ENCODE data around the gene SMAD5. TPM values are rescaled to one million over a fixed set of nuclear protein-coding genes. Genes with fewer than 3 reads are reported as not detected.
A peak's percentile ranks its signal among the peaks of the same experiment; 100 is the strongest.

The SMAD5 gene
- total RNA-seq, 4 donors from 2014 or later = 51.8 to 122 (median 63.3) TPM

DNA sequence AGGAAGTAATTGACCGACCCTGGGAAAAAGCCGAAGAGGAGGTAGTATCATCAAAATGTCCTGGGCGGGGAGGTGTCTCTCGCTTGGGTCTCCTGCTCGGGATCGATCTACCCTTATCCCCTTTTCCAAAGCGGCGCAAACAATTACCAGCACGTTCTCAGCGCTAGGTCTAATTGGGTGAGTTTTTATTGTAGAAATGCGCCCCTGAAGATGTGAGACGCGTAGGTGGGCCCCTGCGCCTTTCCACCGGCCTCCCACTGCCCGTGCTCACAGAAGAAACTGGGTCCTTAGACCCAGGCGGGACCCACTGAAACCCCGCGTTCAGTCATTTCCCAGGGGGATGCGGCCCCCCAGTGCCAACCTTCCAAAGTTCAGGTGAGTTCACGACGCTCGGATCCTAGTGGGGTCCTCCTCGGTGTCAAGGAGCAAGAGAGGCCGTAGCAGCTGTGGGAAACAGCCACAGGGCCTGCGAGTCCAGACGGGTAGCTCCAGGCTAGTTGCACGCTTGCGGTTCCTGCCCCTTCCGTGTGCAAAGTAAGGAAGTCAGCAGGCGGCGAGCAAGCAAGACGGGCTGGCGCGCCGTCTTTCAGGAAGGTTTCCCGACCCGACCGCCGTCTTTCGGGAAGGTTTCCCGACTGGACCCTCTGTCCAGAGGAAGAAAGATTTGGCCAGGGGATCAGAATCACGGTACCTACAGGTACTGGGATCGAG is 58.8 kb downstream of the SMAD5 start:
- H3K9me3 ChIP-seq = no peaks in the 10 kb centered on the region
- TF ChIP-seq CTCF (IDR thresholded peaks at IDR 0.05) (no peak), POLR2A (IDR thresholded peaks at IDR 0.05) (no peak)
- H3K4me3 ChIP-seq (replicated peaks in 1 of 3) = no peak overlapping the region
- no peaks in the 10 kb centered on the region for H3K36me3 ChIP-seq
- H3K4me1 ChIP-seq = peaks cover 13 to 18% of the 10 kb centered on the region in 2 donors
- WGBS, 2 donors = 30 to 40% methylated on average over 33 to 34 of the region's 44 CpGs
- intact Hi-C loops (cut with DNase I) = no loop called here
- no peaks in the 10 kb centered on the region for H3K27me3 ChIP-seq
- H3K27ac ChIP-seq = no peak overlapping the region
- DNase-seq = no peak

DNA sequence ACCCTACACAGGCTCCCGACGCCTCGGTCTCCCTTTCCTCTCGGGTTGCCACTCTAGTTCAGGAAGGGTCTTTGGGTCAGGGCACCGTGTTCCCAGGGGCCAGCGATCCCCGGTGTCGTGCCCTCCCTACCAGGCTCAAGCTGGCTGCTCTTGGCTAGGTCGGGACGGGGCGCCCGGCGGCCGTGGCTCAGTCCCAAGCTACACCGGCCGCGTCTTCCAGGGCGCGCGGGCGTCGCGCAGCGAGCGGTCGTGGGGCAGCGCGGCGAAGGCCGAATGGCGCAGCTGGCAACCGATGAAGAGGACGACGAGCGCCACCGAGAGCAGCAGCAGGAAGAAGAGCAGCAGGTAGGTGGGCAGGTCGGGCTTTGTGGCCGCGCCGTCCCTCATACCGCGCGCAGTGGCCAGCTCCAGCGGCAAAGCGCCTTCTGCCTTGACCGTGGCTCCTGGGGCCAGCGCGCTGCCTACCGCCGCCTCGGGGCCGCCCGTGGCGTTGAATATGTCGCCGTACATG is 59.4 kb downstream of the SMAD5 start:
- no peaks in the 10 kb centered on the region for H3K27me3 ChIP-seq
- H3K9me3 ChIP-seq = no peaks in the 10 kb centered on the region
- DNase-seq = peak in 1 of 2 donors; percentile 5
- WGBS, 2 donors = 0 to 1% methylated on average over 3 to 20 of the region's 56 CpGs
- TF ChIP-seq POLR2A (IDR thresholded peaks at IDR 0.05) (no peak), CTCF (IDR thresholded peaks at IDR 0.05) (no peak)
- H3K27ac ChIP-seq = no peak overlapping the region
- peak overlapping the region in 2 of 3 donors; percentile 21 to 24 for H3K4me3 ChIP-seq (replicated peaks in 1 of 3)
- H3K36me3 ChIP-seq = no peaks in the 10 kb centered on the region
- intact Hi-C loops (cut with DNase I) = no loop called here
- H3K4me1 ChIP-seq = peaks cover 13 to 18% of the 10 kb centered on the region in 2 donors

GRCh38 chr5:136192526-136193321 is 60.1 kb downstream of the SMAD5 start, which contains the start of gene SMIM32:
SMIM32 (minus strand) TSS chr5:136193162; CDS start chr5:136192524, 638 bp downstream.
- Histone ChIP-seq H3K27me3 (no peaks in the 10 kb centered on the region), H3K36me3 (no peaks in the 10 kb centered on the region), H3K4me1 (peaks cover 13 to 18% of the 10 kb centered on the region in 2 donors), H3K4me3 (replicated peaks in 1 of 3) (peak within 1 kb of the TSS in 2 of 3 donors; percentile 21 to 24), H3K27ac (no peak within 1 kb of the TSS), H3K9me3 (no peaks in the 10 kb centered on the region)
- intact Hi-C loops (cut with DNase I) = no loop called here
- TF ChIP-seq POLR2A (IDR thresholded peaks at IDR 0.05) (no peak), CTCF (IDR thresholded peaks at IDR 0.05) (no peak)
- 0 to 2% methylated on average over 14 to 24 of the region's 81 CpGs for WGBS, 2 donors
- peak; percentile 27 to 33 for DNase-seq

DNA sequence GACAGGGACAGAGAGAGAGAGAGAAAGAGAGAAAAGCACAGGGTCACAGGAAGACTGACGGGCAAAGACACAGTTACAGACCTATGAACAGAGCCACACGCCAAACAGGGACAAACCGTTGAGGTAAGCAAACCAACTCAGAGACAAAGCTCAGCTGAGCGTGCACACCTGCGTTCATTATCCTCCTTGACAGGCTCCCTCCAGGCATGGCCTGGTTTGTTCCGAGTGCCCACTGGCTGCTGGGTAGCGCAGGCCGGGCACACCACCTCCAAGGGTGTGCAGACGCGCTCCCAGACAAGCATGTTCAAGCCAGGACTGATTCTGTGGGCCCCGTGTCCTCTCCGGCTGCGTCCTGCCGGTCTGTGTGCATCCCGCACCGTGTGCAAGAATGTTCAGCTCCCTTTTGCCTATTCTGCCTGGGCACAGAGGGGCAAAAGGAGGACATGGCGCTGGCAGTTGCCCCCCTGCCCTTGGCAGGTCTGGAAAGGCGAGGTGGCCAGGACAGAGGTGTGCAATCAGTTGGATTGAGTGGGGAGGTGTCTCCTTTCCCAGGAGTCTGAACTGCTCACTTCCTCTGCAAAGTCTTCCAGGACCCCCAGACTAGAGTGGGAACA is 60.8 kb downstream of the SMAD5 start:
- TF ChIP-seq CTCF (IDR thresholded peaks at IDR 0.05) = no peak
- 31 to 59% methylated on average over 9 to 16 of the region's 18 CpGs for WGBS, 2 donors
- no peak overlapping the region for H3K27ac ChIP-seq
- no peaks in the 10 kb centered on the region for H3K9me3 ChIP-seq
- no peak for DNase-seq
- no peaks in the 10 kb centered on the region for H3K27me3 ChIP-seq
- intact Hi-C loops (cut with DNase I) = no loop called here
- H3K36me3 ChIP-seq = no peaks in the 10 kb centered on the region
- no peak overlapping the region for H3K4me3 ChIP-seq (replicated peaks in 1 of 3)
- H3K4me1 ChIP-seq = peaks cover 13 to 18% of the 10 kb centered on the region in 2 donors

Data from thyroid gland (tissue), 4 donors.